ENCODE measurements around the gene PTP4A2. TPM values are rescaled to one million over a fixed set of nuclear protein-coding genes. Genes with fewer than 3 reads are reported as not detected.
A peak's percentile ranks its signal among the peaks of the same experiment; 100 is the strongest.

Gene PTP4A2
- polyA plus RNA-seq, 3 donors, result 227 to 501 (median 294) TPM

- intact Hi-C loops (cut with micrococcal nuclease), result no loop called here
- no peaks in the 10 kb centered on the region for H3K27me3 ChIP-seq (ENCODE audit: control insufficient read depth in 2 of 2, insufficient read depth in 2 of 2, low read length in 2 of 2)
- H3K4me1 Mint-ChIP-seq, result peaks cover 36% of the 10 kb centered on the region
Observed at GRCh38 chr1:31980835-31981455, 42.8 kb upstream of the PTP4A2 start.

GRCh38 chr1:31978843-31979400 lies 40.8 kb upstream of the PTP4A2 start:
- Histone ChIP-seq H3K4me1 (ENCODE audit: control insufficient read depth in 1 of 2, insufficient read depth in 2 of 2, low read length in 2 of 2) (peaks cover 22 to 23% of the 10 kb centered on the region in 2 donors), H3K9me3 (replicated peaks in 1 of 2; ENCODE audit: control insufficient read depth in 1 of 2, insufficient read depth in 1 of 2, low read length in 2 of 2) (no peaks in the 10 kb centered on the region), H4K20me1 (ENCODE audit: insufficient read depth, low read length) (no peaks in the 10 kb centered on the region), H3K79me2 (ENCODE audit: insufficient read depth, low read length) (no peaks in the 10 kb centered on the region), H2AFZ (ENCODE audit: insufficient read depth, low read depth, low read length, poor library complexity, severe bottlenecking) (no peak overlapping the region), H3K36me3 (replicated peaks in 1 of 2; ENCODE audit: control insufficient read depth in 1 of 2, insufficient read depth in 2 of 2, low read length in 2 of 2) (no peaks in the 10 kb centered on the region), H3K9ac (ENCODE audit: insufficient read depth, low read length, poor library complexity, severe bottlenecking) (no peak overlapping the region), H3K27ac (ENCODE audit: low read depth in 1 of 2, low read length in 2 of 2) (no peak overlapping the region), H3K27me3 (ENCODE audit: control insufficient read depth in 2 of 2, insufficient read depth in 2 of 2, low read length in 2 of 2) (no peaks in the 10 kb centered on the region), H3K4me2 (replicated peaks; ENCODE audit: extremely low read depth, low read length, poor library complexity, severe bottlenecking) (no peak overlapping the region), H3K4me3 (replicated peaks in 1 of 3; ENCODE audit: low read depth in 2 of 3, low read length in 3 of 3) (no peak overlapping the region)
- Mint-ChIP-seq H3K27me3 (ENCODE audit: low read depth in 3 of 3) (peaks cover 0 to 2% (median 2%) of the 10 kb centered on the region in 3 donors), H3K4me3 (no peak overlapping the region), H3K27ac (peak overlapping the region in 1 of 7 donors; percentile 37), H3K36me3 (no peaks in the 10 kb centered on the region), H3K9me3 (peaks cover 0 to 3% (median 0%) of the 10 kb centered on the region in 7 donors), H3K4me1 (peaks cover 27% of the 10 kb centered on the region)
- WGBS (ENCODE audit: insufficient coverage), result 100% methylated on average over 3 of the region's 4 CpGs
- no peak for DNase-seq
- TF ChIP-seq CTCF (IDR thresholded peaks at IDR 0.05), result no peak
- intact Hi-C loops (cut with micrococcal nuclease), result no loop called here

More at GRCh38 chr1:31980835-31981455, 42.8 kb upstream of the PTP4A2 start:
- no peaks in the 10 kb centered on the region for H3K79me2 ChIP-seq (ENCODE audit: insufficient read depth, low read length)
- no peaks in the 10 kb centered on the region for H4K20me1 ChIP-seq (ENCODE audit: insufficient read depth, low read length)
- no peak overlapping the region for H2AFZ ChIP-seq (ENCODE audit: insufficient read depth, low read depth, low read length, poor library complexity, severe bottlenecking)
- H3K4me2 ChIP-seq (replicated peaks; ENCODE audit: extremely low read depth, low read length, poor library complexity, severe bottlenecking), result no peak overlapping the region
- no peak overlapping the region for H3K9ac ChIP-seq (ENCODE audit: insufficient read depth, low read length, poor library complexity, severe bottlenecking)
- H3K36me3 ChIP-seq (replicated peaks in 1 of 2; ENCODE audit: control insufficient read depth in 1 of 2, insufficient read depth in 2 of 2, low read length in 2 of 2), result no peaks in the 10 kb centered on the region
- H3K36me3 Mint-ChIP-seq, result no peaks in the 10 kb centered on the region
- 72% methylated on average over 8 of the region's 10 CpGs for WGBS (ENCODE audit: insufficient coverage)
- no peaks in the 10 kb centered on the region for H3K9me3 ChIP-seq (replicated peaks in 1 of 2; ENCODE audit: control insufficient read depth in 1 of 2, insufficient read depth in 1 of 2, low read length in 2 of 2)
- no peak for TF ChIP-seq CTCF (IDR thresholded peaks at IDR 0.05)
- no peak for DNase-seq
- H3K4me1 ChIP-seq (ENCODE audit: control insufficient read depth in 1 of 2, insufficient read depth in 2 of 2, low read length in 2 of 2), result peaks cover 22 to 23% of the 10 kb centered on the region in 2 donors
- no peak overlapping the region for H3K4me3 Mint-ChIP-seq
- peaks cover 0 to 3% (median 0%) of the 10 kb centered on the region in 7 donors for H3K9me3 Mint-ChIP-seq
- H3K27ac ChIP-seq (ENCODE audit: low read depth in 1 of 2, low read length in 2 of 2), result no peak overlapping the region
- peak overlapping the region in 1 of 7 donors; percentile 26 for H3K27ac Mint-ChIP-seq
- peaks cover 0 to 2% (median 2%) of the 10 kb centered on the region in 3 donors for H3K27me3 Mint-ChIP-seq (ENCODE audit: low read depth in 3 of 3)
- H3K4me3 ChIP-seq (replicated peaks in 1 of 3; ENCODE audit: low read depth in 2 of 3, low read length in 3 of 3), result no peak overlapping the region

Data from CD14-positive monocyte (primary cell).